HepG2 (cell line): ENCODE results near the gene KATNA1. TPM values are rescaled to one million over a fixed set of nuclear protein-coding genes. Genes with fewer than 3 reads are reported as not detected.
A peak's percentile ranks its signal among the peaks of the same experiment; 100 is the strongest.

Experiments used
- AGO1 ChIP-seq: fragments of 200-400 bp; formaldehyde crosslinking; IDR thresholded peaks from 2 replicates; pipeline ENCODE4 v1.6.1; 2017; ENCODE audit warnings: mild to moderate bottlenecking, low read depth, low read length, moderate library complexity; ENCODE audit not compliant: poor library complexity, severe bottlenecking
- ARID2 ChIP-seq: sonication (generic); formaldehyde crosslinking; IDR thresholded peaks from 2 replicates; pipeline ENCODE4 v1.8.1; 2022; ENCODE audit warnings: mild to moderate bottlenecking, missing genetic modification reagents, borderline replicate concordance
- BRF2 ChIP-seq: sonication (generic); formaldehyde crosslinking; IDR thresholded peaks from 2 replicates; pipeline ENCODE4 v1.8.1; 2022; ENCODE audit warnings: mild to moderate bottlenecking, missing genetic modification reagents
- EED ChIP-seq: sonication (generic); formaldehyde crosslinking; IDR thresholded peaks from 2 replicates; pipeline ENCODE4 v1.5.0; 2020; ENCODE audit warnings: mild to moderate bottlenecking, missing genetic modification reagents
- FIP1L1 ChIP-seq: fragments of 200-400 bp; formaldehyde crosslinking; IDR thresholded peaks from 2 replicates; pipeline ENCODE4 v1.6.1; 2018; ENCODE audit warnings: low read depth, mild to moderate bottlenecking, low read length, moderate library complexity, borderline replicate concordance; ENCODE audit not compliant: insufficient read depth
- HNRNPL ChIP-seq: fragments of 200-400 bp; formaldehyde crosslinking; IDR thresholded peaks from 2 replicates; pipeline ENCODE4 v1.6.1; 2017; ENCODE audit warnings: mild to moderate bottlenecking, low read depth, low read length
- ISL2 ChIP-seq: sonication (generic); formaldehyde crosslinking; IDR thresholded peaks from 2 replicates; pipeline ENCODE4 v1.5.0; 2020; ENCODE audit warnings: missing genetic modification reagents
- KDM4B ChIP-seq: sonication (generic); formaldehyde crosslinking; IDR thresholded peaks from 2 replicates; pipeline ENCODE4 v1.4.0; 2020; ENCODE audit warnings: missing genetic modification reagents
- KLF6 ChIP-seq: IDR thresholded peaks from 2 replicates; pipeline ENCODE4 v1.8.0; 2016; ENCODE audit warnings: missing biosample characterization, missing genetic modification reagents
- ONECUT2 ChIP-seq: sonication (generic); formaldehyde crosslinking; IDR thresholded peaks from 2 replicates; pipeline ENCODE4 v1.4.0; 2020; ENCODE audit warnings: missing genetic modification reagents
- REST ChIP-seq, 2 experiments: IDR thresholded peaks; 2 replicates each; pipeline ENCODE4 v1.6.1; 2011 to 2012; ENCODE audit warnings: low read length in 2 of 2, borderline replicate concordance in 1 of 2, low read depth in 1 of 2, mild to moderate bottlenecking in 1 of 2, moderate library complexity in 1 of 2
- SNAI1 ChIP-seq: sonication (generic); formaldehyde crosslinking; IDR thresholded peaks from 2 replicates; pipeline ENCODE4 v1.5.0; 2020; ENCODE audit warnings: mild to moderate bottlenecking, missing genetic modification reagents, borderline replicate concordance
- SOX6 ChIP-seq, 2 experiments: fragments of 450-650 bp in 1 of 2; sonication (generic) in 1 of 2; formaldehyde crosslinking in 1 of 2; IDR thresholded peaks; 2 replicates each; pipeline versions ENCODE4 v1.4.0 to v1.6.1; 2017 to 2020; ENCODE audit warnings: antibody characterized with exemption in 1 of 2, mild to moderate bottlenecking in 1 of 2, missing genetic modification reagents in 1 of 2
- STAT5B ChIP-seq: sonication (generic); formaldehyde crosslinking; IDR thresholded peaks from 2 replicates; pipeline ENCODE4 v1.4.0; 2020; ENCODE audit warnings: missing genetic modification reagents
- TEAD2 ChIP-seq: sonication (generic); formaldehyde crosslinking; IDR thresholded peaks from 2 replicates; pipeline ENCODE4 v1.9.0; 2021; ENCODE audit warnings: missing genetic modification reagents
- ZNF160 ChIP-seq: sonication (generic); formaldehyde crosslinking; IDR thresholded peaks from 2 replicates; pipeline ENCODE4 v1.8.0; 2022; ENCODE audit warnings: mild to moderate bottlenecking, inconsistent platforms, missing genetic modification reagents
- ZNF224 ChIP-seq: sonication (generic); formaldehyde crosslinking; IDR thresholded peaks from 2 replicates; pipeline ENCODE4 v1.5.0; 2020; ENCODE audit warnings: mild to moderate bottlenecking, missing genetic modification reagents
- ZNF274 ChIP-seq: sonication (generic); formaldehyde crosslinking; IDR thresholded peaks from 2 replicates; pipeline ENCODE4 v1.5.1; 2020; ENCODE audit warnings: mild to moderate bottlenecking, missing genetic modification reagents
- ZNF296 ChIP-seq: sonication (generic); formaldehyde crosslinking; conservative IDR thresholded peaks from 2 replicates; pipeline ENCODE4 v1.5.0; 2020; ENCODE audit warnings: mild to moderate bottlenecking, missing genetic modification reagents
- ZNF431 ChIP-seq: sonication (generic); formaldehyde crosslinking; IDR thresholded peaks from 2 replicates; pipeline ENCODE4 v1.9.0; 2022; ENCODE audit warnings: missing genetic modification reagents, low read depth, mild to moderate bottlenecking, borderline replicate concordance
- ZNF572 ChIP-seq: sonication (generic); formaldehyde crosslinking; IDR thresholded peaks from 2 replicates; pipeline ENCODE4 v1.5.1; 2020; ENCODE audit warnings: mild to moderate bottlenecking, missing genetic modification reagents
- ZNF576 ChIP-seq: sonication (generic); formaldehyde crosslinking; IDR thresholded peaks from 2 replicates; pipeline ENCODE4 v1.4.0; 2020; ENCODE audit warnings: mild to moderate bottlenecking, missing genetic modification reagents
- ZNF7 ChIP-seq: IDR thresholded peaks from 2 replicates; pipeline ENCODE4 v1.6.1; 2016; ENCODE audit warnings: missing biosample characterization, missing genetic modification reagents
- ZNF761 ChIP-seq: sonication (generic); formaldehyde crosslinking; conservative IDR thresholded peaks from 2 replicates; pipeline ENCODE4 v1.4.0; 2020; ENCODE audit warnings: mild to moderate bottlenecking, missing genetic modification reagents
- ZNF83 ChIP-seq: sonication (generic); formaldehyde crosslinking; IDR thresholded peaks from 2 replicates; pipeline ENCODE4 v1.4.0; 2020; ENCODE audit warnings: missing genetic modification reagents, mild to moderate bottlenecking, borderline replicate concordance
- polyA plus RNA-seq, 8 experiments: library from polyadenylated mRNA; depleted of rRNA in 3 of 8; stranded (reverse) in 7 of 8; unstranded in 1 of 8; fragments of >200 nt; fragmentation: Illumina TruSeq in 4 of 8; extraction: Trizol in 4 of 8; gene quantifications; 2 replicates each; pipeline versions ENCODE4 v1.2.1 to v1.2.3, GENCODE V29; 2011 to 2016; ENCODE audit warnings: low read depth in 4 of 8, missing spikeins in 1 of 8, mixed read lengths in 1 of 8; ENCODE audit not compliant: insufficient read depth in 1 of 8
- total RNA-seq, 5 experiments: library from RNA; depleted of rRNA; stranded (reverse); fragments of >200 nt; fragmentation: Illumina TruSeq; extraction: Trizol; gene quantifications; 2 replicates each; pipeline ENCODE4 v1.2.3, GENCODE V29; 2016; ENCODE audit warnings: low read depth in 1 of 5

KATNA1 gene
- total and polyA plus RNA-seq, 2 of the 13 experiments (the other 11 are each of a cell fraction or from before 2014, with no cell fraction given) = 14.8 to 25.3 TPM

- no peak for TF ChIP-seq ZNF83
- TF ChIP-seq SOX6 (IDR thresholded peaks at IDR 0.05) = no peak
- 0 out of 2 replicates have a peak, but pooled peaks have one; percentile 20 for TF ChIP-seq SOX6 (CRISPR knock-in tag; IDR thresholded peaks at IDR 0.05)
- no peak for TF ChIP-seq ZNF296 (CRISPR knock-in tag)
- no peak for TF ChIP-seq ZNF572 (CRISPR knock-in tag)
- TF ChIP-seq ARID2 = no peak
- no peak for TF ChIP-seq ZNF160 (CRISPR knock-in tag)
- TF ChIP-seq ZNF576 = peak; percentile 99
- TF ChIP-seq ZNF761 = no peak
- no peak for TF ChIP-seq SNAI1 (CRISPR knock-in tag)
- no peak for TF ChIP-seq ONECUT2 (CRISPR knock-in tag)
- no peak for TF ChIP-seq STAT5B (CRISPR knock-in tag)
- peak; percentile 34; the same call in 1 of the 2 replicates for TF ChIP-seq ISL2 (CRISPR knock-in tag)
- TF ChIP-seq REST (IDR thresholded peaks at IDR 0.05; ENCODE audit: borderline replicate concordance in 1 of 2, low read depth in 1 of 2, low read length in 2 of 2) = 0 out of 4 replicates have a peak, but pooled peaks of 1 of the 2 experiments have one; percentile 20
- peak; percentile 31; the same call in 1 of the 2 replicates for TF ChIP-seq ZNF274 (CRISPR knock-in tag)
- TF ChIP-seq KLF6 (CRISPR knock-in tag) = 0 out of 2 replicates have a peak, but pooled peaks have one; percentile 12
- peak; percentile 55; the same call in 1 of the 2 replicates for TF ChIP-seq KDM4B (CRISPR knock-in tag)
- TF ChIP-seq AGO1 = no peak
- no peak for TF ChIP-seq HNRNPL
- TF ChIP-seq BRF2 (CRISPR knock-in tag) = no peak
- no peak for TF ChIP-seq ZNF224 (CRISPR knock-in tag)
- no peak for TF ChIP-seq ZNF431 (CRISPR knock-in tag)
- no peak for TF ChIP-seq EED (CRISPR knock-in tag)
- no peak for TF ChIP-seq FIP1L1
- no peak for TF ChIP-seq ZNF7 (CRISPR knock-in tag)
- TF ChIP-seq TEAD2 (CRISPR knock-in tag) = no peak
Measured at GRCh38 chr6:149565527-149566409, 82.7 kb downstream of the KATNA1 start, which contains the start of gene GINM1 (continued).
